NCI-H1092 treated with DMSO at 0.1 percent for 48 hours (cell line): Measurements from ENCODE around the gene ACADL.

Experiments
- DNase-seq: peaks from one replicate; lab custom pipeline; 2025; lab: John Stamatoyannopoulos, UW

The ACADL gene

GRCh38 chr2:210224941-210225672 lies at the start of gene ACADL:
ACADL (minus strand) TSS chr2:210225447; CDS start chr2:210225263, 184 bp downstream.
- DNase-seq = peak; percentile 24

GRCh38 chr2:210271300-210271699 lies 46.1 kb upstream of the ACADL start:
- DNase-seq = no peak

GRCh38 chr2:210269148-210269547 lies 43.9 kb upstream of the ACADL start:
- no peak for DNase-seq

- DNase-seq = no peak
These were observed 43.0 kb upstream of the ACADL start for GRCh38 chr2:210268281-210268680.

GRCh38 chr2:210267698-210268097 lies 42.5 kb upstream of the ACADL start:
- no peak for DNase-seq

- DNase-seq = no peak
These were observed 39.0 kb upstream of the ACADL start for GRCh38 chr2:210264282-210264681.

- DNase-seq = no peak
These were observed 38.6 kb upstream of the ACADL start for GRCh38 chr2:210263841-210264240.

GRCh38 chr2:210262036-210262435 lies 36.8 kb upstream of the ACADL start:
- DNase-seq = no peak

GRCh38 chr2:210259687-210260086 lies 34.4 kb upstream of the ACADL start:
- DNase-seq = no peak

- DNase-seq = no peak
These were observed 27.7 kb upstream of the ACADL start for GRCh38 chr2:210252699-210253606.

GRCh38 chr2:210250622-210251021 lies 25.4 kb upstream of the ACADL start:
- DNase-seq = no peak

- DNase-seq = no peak
These were observed 8.2 kb upstream of the ACADL start for GRCh38 chr2:210233487-210233886.

GRCh38 chr2:210230984-210231383 lies 5.7 kb upstream of the ACADL start:
- DNase-seq = no peak

GRCh38 chr2:210230518-210230917 lies 5.3 kb upstream of the ACADL start:
- DNase-seq = no peak

- no peak for DNase-seq
These were observed 3.3 kb upstream of the ACADL start for GRCh38 chr2:210228586-210228985.

- DNase-seq = no peak
These were observed 2.2 kb upstream of the ACADL start for GRCh38 chr2:210227290-210228088.

GRCh38 chr2:210226223-210226622 lies 976 bp upstream of the ACADL start:
- DNase-seq = no peak

GRCh38 chr2:210224591-210224940 lies 681 bp downstream of the ACADL start:
- no peak for DNase-seq

GRCh38 chr2:210215120-210215519 lies 10.1 kb downstream of the ACADL start:
- no peak for DNase-seq

- DNase-seq = no peak
These were observed 15.1 kb downstream of the ACADL start for GRCh38 chr2:210210185-210210584.

GRCh38 chr2:210207929-210208328 lies 17.3 kb downstream of the ACADL start:
- DNase-seq = no peak

GRCh38 chr2:210203558-210203957 lies 21.7 kb downstream of the ACADL start:
- no peak for DNase-seq
